ENCODE data around the gene TIPARP.

Gene TIPARP

GRCh38 chr3:156704370-156705036 lies 30.1 kb downstream of the TIPARP start:
- no peak for TF ChIP-seq GATA2 (IDR thresholded peaks at IDR 0.05; ENCODE audit: low read depth, low read length)
- TF ChIP-seq GATA3 (IDR thresholded peaks at IDR 0.05; ENCODE audit: low read depth, low read length) = no peak

- TF ChIP-seq GATA3 (IDR thresholded peaks at IDR 0.05; ENCODE audit: low read depth, low read length) (no peak), GATA2 (IDR thresholded peaks at IDR 0.05; ENCODE audit: low read depth, low read length) (no peak)
These were observed 31.6 kb downstream of the TIPARP start for GRCh38 chr3:156705761-156706616.

- no peak for TF ChIP-seq GATA2 (IDR thresholded peaks at IDR 0.05; ENCODE audit: low read depth, low read length)
- TF ChIP-seq GATA3 (IDR thresholded peaks at IDR 0.05; ENCODE audit: low read depth, low read length) = no peak
These were observed 33.2 kb downstream of the TIPARP start for GRCh38 chr3:156707588-156707987.

GRCh38 chr3:156710429-156710828 lies 36.0 kb downstream of the TIPARP start:
- TF ChIP-seq GATA3 (IDR thresholded peaks at IDR 0.05; ENCODE audit: low read depth, low read length) = no peak
- no peak for TF ChIP-seq GATA2 (IDR thresholded peaks at IDR 0.05; ENCODE audit: low read depth, low read length)

DNA sequence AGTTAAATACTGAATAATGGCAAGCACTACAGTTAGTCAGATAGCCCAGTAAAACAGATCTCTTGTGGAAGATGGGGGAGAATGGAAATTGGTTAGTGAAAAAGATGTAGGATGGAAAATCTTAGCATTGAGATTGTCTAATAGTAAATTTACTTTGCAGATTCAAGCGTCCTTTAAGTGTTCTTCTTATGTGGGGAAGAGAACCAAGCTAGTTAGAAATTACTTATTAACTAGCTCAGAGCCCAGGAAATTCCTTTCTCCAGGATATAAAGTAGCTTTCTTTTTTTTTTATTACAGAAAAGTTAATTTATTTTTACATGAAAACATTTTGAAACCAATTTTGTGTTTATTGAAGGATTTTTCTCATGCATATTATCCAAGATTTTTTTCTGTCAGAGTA lies 36.7 kb downstream of the TIPARP start:
- no peak for TF ChIP-seq GATA3 (IDR thresholded peaks at IDR 0.05; ENCODE audit: low read depth, low read length)
- no peak for TF ChIP-seq GATA2 (IDR thresholded peaks at IDR 0.05; ENCODE audit: low read depth, low read length)

GRCh38 chr3:156716105-156716862 lies 41.9 kb downstream of the TIPARP start:
- TF ChIP-seq GATA3 (IDR thresholded peaks at IDR 0.05; ENCODE audit: low read depth, low read length) (no peak), GATA2 (IDR thresholded peaks at IDR 0.05; ENCODE audit: low read depth, low read length) (no peak)

- TF ChIP-seq GATA3 (IDR thresholded peaks at IDR 0.05; ENCODE audit: low read depth, low read length) (no peak), GATA2 (IDR thresholded peaks at IDR 0.05; ENCODE audit: low read depth, low read length) (no peak)
These were observed 44.4 kb downstream of the TIPARP start for GRCh38 chr3:156718622-156719306.

DNA sequence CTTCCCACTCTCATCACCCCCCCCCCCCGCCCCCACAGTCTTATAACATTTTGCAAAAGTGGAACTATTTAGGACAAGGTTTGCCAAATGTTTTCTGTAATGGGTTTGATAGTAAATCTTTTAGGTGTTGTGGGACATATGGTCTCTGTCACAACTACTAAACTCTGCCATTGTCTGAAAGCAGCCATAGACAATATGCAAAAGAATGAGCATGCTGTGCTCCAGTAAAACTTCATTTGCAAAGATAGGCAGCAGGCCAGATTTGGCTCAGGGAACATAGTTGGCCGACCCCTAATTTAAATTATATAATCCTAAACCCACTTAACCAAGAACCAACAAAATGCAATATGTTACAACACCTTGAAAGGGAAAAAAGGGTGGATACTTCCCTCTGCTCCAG lies 46.4 kb downstream of the TIPARP start:
- TF ChIP-seq GATA2 (IDR thresholded peaks at IDR 0.05; ENCODE audit: low read depth, low read length) = no peak
- TF ChIP-seq GATA3 (IDR thresholded peaks at IDR 0.05; ENCODE audit: low read depth, low read length) = no peak

GRCh38 chr3:156721687-156722618 lies 47.6 kb downstream of the TIPARP start:
- TF ChIP-seq GATA2 (IDR thresholded peaks at IDR 0.05; ENCODE audit: low read depth, low read length) = no peak
- TF ChIP-seq GATA3 (IDR thresholded peaks at IDR 0.05; ENCODE audit: low read depth, low read length) = no peak

GRCh38 chr3:156723182-156723619 lies 48.8 kb downstream of the TIPARP start:
- TF ChIP-seq GATA3 (IDR thresholded peaks at IDR 0.05; ENCODE audit: low read depth, low read length) = no peak
- TF ChIP-seq GATA2 (IDR thresholded peaks at IDR 0.05; ENCODE audit: low read depth, low read length) = no peak

DNA sequence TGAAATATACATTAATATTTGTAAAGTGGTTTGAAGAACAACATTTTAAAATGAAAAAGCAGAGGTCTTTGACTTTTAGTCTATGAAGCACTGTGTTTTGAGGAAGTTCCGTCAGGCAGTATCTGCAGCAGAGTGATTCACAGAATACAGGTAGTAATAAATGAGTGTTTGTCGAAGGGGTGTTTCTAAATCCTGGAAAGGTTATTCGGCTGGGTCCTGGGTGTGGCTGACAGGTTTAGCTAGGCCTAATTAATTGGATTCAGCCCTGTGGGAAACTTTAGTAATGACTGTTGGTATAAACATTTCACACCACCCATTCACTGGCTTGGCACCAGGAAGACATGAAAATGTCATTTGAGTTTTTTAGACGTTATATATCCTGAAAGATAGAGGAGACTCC lies 51.3 kb downstream of the TIPARP start:
- TF ChIP-seq GATA2 (IDR thresholded peaks at IDR 0.05; ENCODE audit: low read depth, low read length) (no peak), GATA3 (IDR thresholded peaks at IDR 0.05; ENCODE audit: low read depth, low read length) (no peak)

GRCh38 chr3:156726456-156726855 lies 52.1 kb downstream of the TIPARP start:
- no peak for TF ChIP-seq GATA2 (IDR thresholded peaks at IDR 0.05; ENCODE audit: low read depth, low read length)
- no peak for TF ChIP-seq GATA3 (IDR thresholded peaks at IDR 0.05; ENCODE audit: low read depth, low read length)
